Keratinocyte (primary cell): ENCODE measurements around the gene PARD3B.

ENCODE experiments used
- EZH2 ChIP-seq: IDR thresholded peaks from one replicate; pipeline ENCODE4 v1.6.1; 2012; ENCODE audit warnings: inconsistent platforms, mild to moderate bottlenecking, low read length, moderate library complexity
- TF ChIP-seq, protein P1 (sequence below), 3 experiments: IDR thresholded peaks in 1 of 3; conservative IDR thresholded peaks in 1 of 3; optimal IDR thresholded peaks in 1 of 3; 2 replicates in 2 of 3; 3 replicates in 1 of 3; pipeline versions ENCODE3 to v1.5.1; 2011; ENCODE audit warnings: low read length in 3 of 3, mild to moderate bottlenecking in 3 of 3, moderate library complexity in 2 of 3, control low read depth in 1 of 3, inconsistent platforms in 1 of 3; ENCODE audit not compliant: insufficient read depth in 2 of 3; ENCODE audit errors: extremely low read depth in 1 of 3

DNA sequence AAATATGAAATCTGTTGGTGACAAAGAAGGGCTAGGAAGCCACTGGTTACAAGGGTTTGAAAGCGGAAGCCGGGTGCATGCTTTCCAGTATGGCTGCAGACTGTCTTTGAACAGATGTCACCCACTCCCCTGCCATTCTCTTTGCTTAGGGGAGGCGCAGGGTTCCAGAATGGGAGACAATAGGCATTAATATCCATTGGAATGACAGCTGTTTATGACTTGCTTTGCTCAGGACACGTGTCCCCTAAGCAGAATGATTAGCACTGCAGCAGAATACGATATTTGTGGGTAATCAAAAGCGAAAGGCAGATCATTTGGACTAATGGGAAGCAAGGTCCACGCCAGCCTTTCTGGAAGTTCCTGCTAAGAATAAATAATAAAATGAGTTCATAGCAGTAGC is 1111.2 kb downstream of the PARD3B start:
- TF ChIP-seq, protein P1, sequence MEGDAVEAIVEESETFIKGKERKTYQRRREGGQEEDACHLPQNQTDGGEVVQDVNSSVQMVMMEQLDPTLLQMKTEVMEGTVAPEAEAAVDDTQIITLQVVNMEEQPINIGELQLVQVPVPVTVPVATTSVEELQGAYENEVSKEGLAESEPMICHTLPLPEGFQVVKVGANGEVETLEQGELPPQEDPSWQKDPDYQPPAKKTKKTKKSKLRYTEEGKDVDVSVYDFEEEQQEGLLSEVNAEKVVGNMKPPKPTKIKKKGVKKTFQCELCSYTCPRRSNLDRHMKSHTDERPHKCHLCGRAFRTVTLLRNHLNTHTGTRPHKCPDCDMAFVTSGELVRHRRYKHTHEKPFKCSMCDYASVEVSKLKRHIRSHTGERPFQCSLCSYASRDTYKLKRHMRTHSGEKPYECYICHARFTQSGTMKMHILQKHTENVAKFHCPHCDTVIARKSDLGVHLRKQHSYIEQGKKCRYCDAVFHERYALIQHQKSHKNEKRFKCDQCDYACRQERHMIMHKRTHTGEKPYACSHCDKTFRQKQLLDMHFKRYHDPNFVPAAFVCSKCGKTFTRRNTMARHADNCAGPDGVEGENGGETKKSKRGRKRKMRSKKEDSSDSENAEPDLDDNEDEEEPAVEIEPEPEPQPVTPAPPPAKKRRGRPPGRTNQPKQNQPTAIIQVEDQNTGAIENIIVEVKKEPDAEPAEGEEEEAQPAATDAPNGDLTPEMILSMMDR (optimal IDR thresholded peaks at IDR 0.05 in 1 of 3, IDR thresholded peaks at IDR 0.05 in 1 of 3, conservative IDR thresholded peaks at IDR 0.05 in 1 of 3; ENCODE audit: extremely low read depth in 1 of 3, insufficient read depth in 2 of 3, low read length in 3 of 3): no peak
- no peak for TF ChIP-seq EZH2
